H1 (cell line): ENCODE results near the gene GRK5. TPM values are rescaled to one million over a fixed set of nuclear protein-coding genes. Genes with fewer than 3 reads are reported as not detected.

Experiments
- ATF3 ChIP-seq: IDR thresholded peaks from 2 replicates; pipeline ENCODE4 v1.6.1; 2011; ENCODE audit warnings: low read depth, mild to moderate bottlenecking, low read length; ENCODE audit not compliant: insufficient read depth
- CTBP2 ChIP-seq: IDR thresholded peaks from 2 replicates; pipeline ENCODE4 v1.7.0; 2011; ENCODE audit warnings: borderline replicate concordance, mild to moderate bottlenecking, moderate library complexity, mixed read lengths, low read length; ENCODE audit not compliant: insufficient read depth, insufficient read length
- KDM1A ChIP-seq: fragments of 200-600, 300-600 bp; sonication (generic); IDR thresholded peaks from 2 replicates; pipeline ENCODE4 v1.7.1; 2016; ENCODE audit warnings: mild to moderate bottlenecking, low read length, borderline replicate concordance
- KDM5A ChIP-seq: fragments of 200-600 bp; IDR thresholded peaks from 2 replicates; pipeline ENCODE4 v1.7.1; 2012; ENCODE audit warnings: mild to moderate bottlenecking, low read length, inconsistent platforms, mixed read lengths
- NANOG ChIP-seq: IDR thresholded peaks from 2 replicates; pipeline ENCODE4 v1.6.1; 2011; ENCODE audit warnings: low read length, low read depth, mild to moderate bottlenecking, inconsistent platforms; ENCODE audit not compliant: insufficient read depth, poor library complexity, severe bottlenecking
- PHF8 ChIP-seq: fragments of 200-600 bp; sonication (generic); conservative IDR thresholded peaks from 2 replicates; pipeline ENCODE4 v1.7.1; 2012; ENCODE audit warnings: low read depth, mild to moderate bottlenecking, inconsistent platforms, low read length, moderate library complexity
- SAP30 ChIP-seq: fragments of 300-600 bp; sonication (generic); IDR thresholded peaks from 2 replicates; pipeline ENCODE4 v1.7.1; 2012; ENCODE audit warnings: low read length, moderate library complexity, mild to moderate bottlenecking, inconsistent platforms; ENCODE audit not compliant: insufficient read depth, insufficient replicate concordance
- polyA plus RNA-seq, 7 experiments: library from polyadenylated mRNA; depleted of rRNA in 3 of 7; stranded (reverse) in 5 of 7; unstranded in 2 of 7; fragments of >200 nt in 5 of 7; fragments of 200-250 nt in 2 of 7; gene quantifications; 1 replicate in 5 of 7; 2 replicates in 1 of 7; 4 replicates in 1 of 7; pipeline versions ENCODE4 v1.2.1 to v1.2.3, GENCODE V29; 2011 to 2013; ENCODE audit warnings: missing spikeins in 2 of 7, mixed read lengths in 2 of 7
- total RNA-seq: library from RNA; stranded (reverse); fragmentation: NEBNext Ultra II Directional; extraction: Animal tissue kit (Norgen Biotek cat#: 25700); gene quantifications from 2 replicates; pipeline ENCODE4 v1.2.1, GENCODE V29; 2021

GRK5 gene
- total and polyA plus RNA-seq, 2 of the 8 experiments (the other 6 are each of a cell fraction or from before 2014, with no cell fraction given): 0.54 to 2.5 TPM

- TF ChIP-seq ATF3: no peak
- no peak for TF ChIP-seq KDM1A
- no peak for TF ChIP-seq KDM5A
- no peak for TF ChIP-seq PHF8
- TF ChIP-seq CTBP2: no peak
- no peak for TF ChIP-seq SAP30
- no peak for TF ChIP-seq NANOG
Measured at GRCh38 chr10:119328223-119328622, 120.9 kb downstream of the GRK5 start (continued).
